ENCODE results near the gene ALDH3B1.
A peak's percentile ranks its signal among the peaks of the same experiment; 100 is the strongest.

Gene ALDH3B1

DNA sequence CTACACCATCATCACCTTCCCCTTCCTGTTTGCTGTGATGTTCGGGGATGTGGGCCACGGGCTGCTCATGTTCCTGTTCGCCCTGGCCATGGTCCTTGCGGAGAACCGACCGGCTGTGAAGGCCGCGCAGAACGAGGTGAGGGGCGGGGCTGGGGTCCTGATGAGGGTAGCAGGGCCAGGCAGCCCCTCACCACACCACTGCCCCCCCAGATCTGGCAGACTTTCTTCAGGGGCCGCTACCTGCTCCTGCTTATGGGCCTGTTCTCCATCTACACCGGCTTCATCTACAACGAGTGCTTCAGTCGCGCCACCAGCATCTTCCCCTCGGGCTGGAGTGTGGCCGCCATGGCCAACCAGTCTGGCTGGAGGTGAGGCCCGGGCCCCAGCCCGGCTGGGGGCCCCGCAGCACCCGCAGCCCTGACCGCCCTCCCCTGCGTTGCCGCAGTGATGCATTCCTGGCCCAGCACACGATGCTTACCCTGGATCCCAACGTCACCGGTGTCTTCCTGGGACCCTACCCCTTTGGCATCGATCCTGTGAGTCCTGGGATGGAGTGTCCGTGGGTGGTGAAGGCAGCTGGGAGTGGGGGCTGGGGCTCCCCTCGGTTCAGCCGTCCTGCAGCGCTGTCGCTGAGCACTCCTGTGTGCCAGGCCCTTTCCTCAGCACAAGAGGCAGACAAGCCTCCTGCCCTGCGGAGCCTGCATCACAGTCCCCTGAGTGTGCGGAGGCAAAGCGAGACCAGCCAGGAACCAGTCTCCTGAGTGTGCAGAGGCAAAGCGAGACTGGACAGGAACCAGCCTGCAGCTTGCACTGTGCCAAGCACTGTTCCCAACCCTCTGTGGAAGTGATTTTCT lies 37.5 kb downstream of the ALDH3B1 start:
- no peak for DNase-seq (ENCODE audit: low read depth)
- no peak for TF ChIP-seq POLR2A (IDR thresholded peaks at IDR 0.05; ENCODE audit: extremely low read depth, insufficient read length)
- TF ChIP-seq, protein P1, sequence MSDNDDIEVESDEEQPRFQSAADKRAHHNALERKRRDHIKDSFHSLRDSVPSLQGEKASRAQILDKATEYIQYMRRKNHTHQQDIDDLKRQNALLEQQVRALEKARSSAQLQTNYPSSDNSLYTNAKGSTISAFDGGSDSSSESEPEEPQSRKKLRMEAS (IDR thresholded peaks at IDR 0.05; ENCODE audit: low read depth, low read length) = no peak
- TF ChIP-seq, protein P2, sequence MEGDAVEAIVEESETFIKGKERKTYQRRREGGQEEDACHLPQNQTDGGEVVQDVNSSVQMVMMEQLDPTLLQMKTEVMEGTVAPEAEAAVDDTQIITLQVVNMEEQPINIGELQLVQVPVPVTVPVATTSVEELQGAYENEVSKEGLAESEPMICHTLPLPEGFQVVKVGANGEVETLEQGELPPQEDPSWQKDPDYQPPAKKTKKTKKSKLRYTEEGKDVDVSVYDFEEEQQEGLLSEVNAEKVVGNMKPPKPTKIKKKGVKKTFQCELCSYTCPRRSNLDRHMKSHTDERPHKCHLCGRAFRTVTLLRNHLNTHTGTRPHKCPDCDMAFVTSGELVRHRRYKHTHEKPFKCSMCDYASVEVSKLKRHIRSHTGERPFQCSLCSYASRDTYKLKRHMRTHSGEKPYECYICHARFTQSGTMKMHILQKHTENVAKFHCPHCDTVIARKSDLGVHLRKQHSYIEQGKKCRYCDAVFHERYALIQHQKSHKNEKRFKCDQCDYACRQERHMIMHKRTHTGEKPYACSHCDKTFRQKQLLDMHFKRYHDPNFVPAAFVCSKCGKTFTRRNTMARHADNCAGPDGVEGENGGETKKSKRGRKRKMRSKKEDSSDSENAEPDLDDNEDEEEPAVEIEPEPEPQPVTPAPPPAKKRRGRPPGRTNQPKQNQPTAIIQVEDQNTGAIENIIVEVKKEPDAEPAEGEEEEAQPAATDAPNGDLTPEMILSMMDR (IDR thresholded peaks at IDR 0.05; ENCODE audit: low read depth, low read length) = no peak
- no peak for TF ChIP-seq MYC (IDR thresholded peaks at IDR 0.05; ENCODE audit: low read depth, low read length)
- no peak overlapping the region for H3K4me3 ChIP-seq (ENCODE audit: low read depth, low read length)

DNA sequence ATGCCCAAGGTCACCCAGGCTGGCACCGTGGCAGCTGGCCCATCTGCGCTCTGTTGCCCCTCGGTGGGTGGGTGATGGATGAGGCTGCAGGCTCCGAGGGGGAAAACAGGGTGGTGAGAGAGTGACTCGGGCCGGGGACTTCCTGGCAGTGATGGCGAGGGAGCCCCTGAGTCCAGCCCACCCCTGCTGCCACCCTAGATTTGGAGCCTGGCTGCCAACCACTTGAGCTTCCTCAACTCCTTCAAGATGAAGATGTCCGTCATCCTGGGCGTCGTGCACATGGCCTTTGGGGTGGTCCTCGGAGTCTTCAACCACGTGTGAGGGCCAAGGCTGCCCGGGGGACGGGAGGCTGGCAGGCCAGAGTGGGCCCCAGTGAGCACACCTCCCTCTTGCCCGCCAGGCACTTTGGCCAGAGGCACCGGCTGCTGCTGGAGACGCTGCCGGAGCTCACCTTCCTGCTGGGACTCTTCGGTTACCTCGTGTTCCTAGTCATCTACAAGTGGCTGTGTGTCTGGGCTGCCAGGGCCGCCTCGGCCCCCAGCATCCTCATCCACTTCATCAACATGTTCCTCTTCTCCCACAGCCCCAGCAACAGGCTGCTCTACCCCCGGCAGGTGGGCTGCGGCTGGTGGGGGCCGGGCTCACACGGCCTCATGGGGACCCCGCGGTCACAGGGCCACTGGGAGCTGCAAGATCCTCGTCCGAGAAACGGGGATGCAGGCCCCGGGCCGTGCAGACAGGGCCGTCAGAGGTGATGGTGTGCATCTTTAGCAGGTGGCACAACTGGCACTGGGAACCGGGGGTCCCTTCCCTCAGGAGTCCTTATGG lies 38.8 kb downstream of the ALDH3B1 start:
- TF ChIP-seq, protein P2 (IDR thresholded peaks at IDR 0.05; ENCODE audit: low read depth, low read length) = no peak
- TF ChIP-seq, protein P1 (IDR thresholded peaks at IDR 0.05; ENCODE audit: low read depth, low read length) = no peak
- TF ChIP-seq POLR2A (IDR thresholded peaks at IDR 0.05; ENCODE audit: extremely low read depth, insufficient read length) (no peak), MYC (IDR thresholded peaks at IDR 0.05; ENCODE audit: low read depth, low read length) (no peak)
- DNase-seq (ENCODE audit: low read depth) = peak; percentile 8

DNA sequence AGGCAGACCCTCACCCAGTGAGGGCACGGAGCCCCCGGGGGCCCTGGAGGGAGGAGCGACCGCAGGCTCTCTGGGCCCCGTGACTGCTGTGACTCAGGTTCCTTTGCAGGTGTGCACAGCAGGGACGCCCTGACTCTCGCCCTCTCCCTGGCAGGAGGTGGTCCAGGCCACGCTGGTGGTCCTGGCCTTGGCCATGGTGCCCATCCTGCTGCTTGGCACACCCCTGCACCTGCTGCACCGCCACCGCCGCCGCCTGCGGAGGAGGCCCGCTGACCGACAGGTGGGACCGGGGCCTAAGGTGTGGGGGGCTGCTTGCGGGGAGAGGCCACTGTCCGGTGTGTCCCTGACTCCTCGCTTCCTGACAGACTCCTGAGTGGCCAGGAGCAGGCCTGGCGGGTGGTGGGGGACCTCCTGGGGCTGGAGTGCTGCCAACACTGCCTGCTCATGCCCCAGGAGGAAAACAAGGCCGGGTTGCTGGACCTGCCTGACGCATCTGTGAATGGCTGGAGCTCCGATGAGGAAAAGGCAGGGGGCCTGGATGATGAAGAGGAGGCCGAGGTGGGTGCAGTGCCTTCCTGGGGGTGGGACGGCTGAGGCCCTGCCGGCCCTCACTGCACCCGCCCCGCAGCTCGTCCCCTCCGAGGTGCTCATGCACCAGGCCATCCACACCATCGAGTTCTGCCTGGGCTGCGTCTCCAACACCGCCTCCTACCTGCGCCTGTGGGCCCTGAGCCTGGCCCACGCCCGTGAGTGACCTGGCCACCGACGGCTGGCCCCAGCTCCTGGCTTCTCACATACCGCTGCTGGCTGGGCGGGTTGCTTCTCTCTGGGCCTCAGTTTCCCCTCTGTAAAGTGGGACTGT lies 39.6 kb downstream of the ALDH3B1 start:
- DNase-seq (ENCODE audit: low read depth) = no peak
- TF ChIP-seq MYC (IDR thresholded peaks at IDR 0.05; ENCODE audit: low read depth, low read length) = no peak
- TF ChIP-seq, protein P2 (IDR thresholded peaks at IDR 0.05; ENCODE audit: low read depth, low read length) = no peak
- H3K4me3 ChIP-seq (ENCODE audit: low read depth, low read length) = no peak overlapping the region

More for the DNA sequence above, 38.8 kb downstream of the ALDH3B1 start:
- no peak overlapping the region for H3K4me3 ChIP-seq (ENCODE audit: low read depth, low read length)

DNA sequence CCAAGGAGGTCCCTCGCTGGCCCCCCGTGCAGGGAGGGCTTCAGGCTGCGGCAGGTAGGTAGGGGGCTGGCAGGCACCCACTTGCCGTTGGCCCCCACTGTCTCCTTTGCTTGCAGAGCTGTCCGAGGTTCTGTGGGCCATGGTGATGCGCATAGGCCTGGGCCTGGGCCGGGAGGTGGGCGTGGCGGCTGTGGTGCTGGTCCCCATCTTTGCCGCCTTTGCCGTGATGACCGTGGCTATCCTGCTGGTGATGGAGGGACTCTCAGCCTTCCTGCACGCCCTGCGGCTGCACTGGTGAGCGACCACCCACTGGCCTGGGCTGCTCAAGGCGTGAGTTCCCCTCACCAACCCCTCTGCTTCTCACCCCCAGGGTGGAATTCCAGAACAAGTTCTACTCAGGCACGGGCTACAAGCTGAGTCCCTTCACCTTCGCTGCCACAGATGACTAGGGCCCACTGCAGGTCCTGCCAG lies 40.3 kb downstream of the ALDH3B1 start:
- no peak overlapping the region for H3K4me3 ChIP-seq (ENCODE audit: low read depth, low read length)
- DNase-seq (ENCODE audit: low read depth) = no peak
- TF ChIP-seq POLR2A (IDR thresholded peaks at IDR 0.05; ENCODE audit: extremely low read depth, insufficient read length) = no peak
- TF ChIP-seq, protein P1 (IDR thresholded peaks at IDR 0.05; ENCODE audit: low read depth, low read length) = no peak
- TF ChIP-seq, protein P2 (IDR thresholded peaks at IDR 0.05; ENCODE audit: low read depth, low read length) = no peak
- no peak for TF ChIP-seq MYC (IDR thresholded peaks at IDR 0.05; ENCODE audit: low read depth, low read length)
